ENCODE results near the gene CCR5AS.

- no peak for TF ChIP-seq YY1 (IDR thresholded peaks at IDR 0.05; ENCODE audit: insufficient read depth, insufficient read length)
- no peak for TF ChIP-seq ZNF274 (IDR thresholded peaks at IDR 0.05; ENCODE audit: low read depth, low read length)
- no peak for TF ChIP-seq SUZ12 (IDR thresholded peaks at IDR 0.05; ENCODE audit: extremely low read depth, insufficient read depth, insufficient read length)
Observed at GRCh38 chr3:46454606-46455005, 47.7 kb upstream of the CCR5AS start.
